ENCODE data around the gene IRF6.

Gene IRF6

DNA sequence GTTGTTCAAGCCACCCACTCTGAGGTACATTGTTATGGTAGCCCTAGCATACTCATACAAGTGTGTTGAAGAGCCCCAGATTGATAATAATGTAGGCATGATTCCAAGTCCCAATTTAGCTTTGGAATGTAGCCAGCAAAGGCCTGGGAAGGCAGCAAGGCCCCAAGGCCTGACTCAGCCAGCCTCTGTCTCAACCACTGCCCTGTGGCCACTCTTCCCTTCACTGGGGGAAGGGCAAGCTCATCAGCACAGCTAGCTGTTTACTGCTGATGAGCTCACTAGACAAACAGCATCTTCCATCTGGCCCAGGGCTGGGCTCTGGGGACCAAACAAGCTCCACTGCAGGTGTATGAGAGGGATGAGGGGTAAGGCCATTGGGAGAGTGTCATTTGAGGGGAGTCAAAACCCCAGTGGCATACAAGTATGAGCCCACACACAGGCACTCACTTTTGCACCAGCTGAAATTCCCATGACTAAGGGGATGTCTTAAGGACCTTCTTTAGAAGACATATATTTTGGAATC lies 2.2 kb upstream of the IRF6 start:
- ChIA-PET CTCF (interaction anchor here (0.9 to 12.6 kb wide), 4 partner anchors 8 to 54 kb away, joined by 3 to 190 read pairs (median 4); partner anchors contain the start of gene UTP25), POLR2A (no interaction called here)
- no peak for DNase-seq (ENCODE audit: extremely low spot score)
- TF ChIP-seq, protein P1, sequence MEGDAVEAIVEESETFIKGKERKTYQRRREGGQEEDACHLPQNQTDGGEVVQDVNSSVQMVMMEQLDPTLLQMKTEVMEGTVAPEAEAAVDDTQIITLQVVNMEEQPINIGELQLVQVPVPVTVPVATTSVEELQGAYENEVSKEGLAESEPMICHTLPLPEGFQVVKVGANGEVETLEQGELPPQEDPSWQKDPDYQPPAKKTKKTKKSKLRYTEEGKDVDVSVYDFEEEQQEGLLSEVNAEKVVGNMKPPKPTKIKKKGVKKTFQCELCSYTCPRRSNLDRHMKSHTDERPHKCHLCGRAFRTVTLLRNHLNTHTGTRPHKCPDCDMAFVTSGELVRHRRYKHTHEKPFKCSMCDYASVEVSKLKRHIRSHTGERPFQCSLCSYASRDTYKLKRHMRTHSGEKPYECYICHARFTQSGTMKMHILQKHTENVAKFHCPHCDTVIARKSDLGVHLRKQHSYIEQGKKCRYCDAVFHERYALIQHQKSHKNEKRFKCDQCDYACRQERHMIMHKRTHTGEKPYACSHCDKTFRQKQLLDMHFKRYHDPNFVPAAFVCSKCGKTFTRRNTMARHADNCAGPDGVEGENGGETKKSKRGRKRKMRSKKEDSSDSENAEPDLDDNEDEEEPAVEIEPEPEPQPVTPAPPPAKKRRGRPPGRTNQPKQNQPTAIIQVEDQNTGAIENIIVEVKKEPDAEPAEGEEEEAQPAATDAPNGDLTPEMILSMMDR (IDR thresholded peaks at IDR 0.05; ENCODE audit: control extremely low read depth, extremely low read depth, low read depth, missing control alignments): no peak

GRCh38 chr1:209807509-209807908 lies 1.6 kb upstream of the IRF6 start:
- CTCF ChIA-PET: interaction anchor here (0.7 to 12.6 kb wide), 4 partner anchors 17 to 54 kb away, joined by 3 to 190 read pairs (median 3); partner anchors contain the start of gene UTP25
- TF ChIP-seq, protein P1 (IDR thresholded peaks at IDR 0.05; ENCODE audit: control extremely low read depth, extremely low read depth, low read depth, missing control alignments): no peak
- no peak for DNase-seq (ENCODE audit: extremely low spot score)
- POLR2A ChIA-PET: no interaction called here

DNA sequence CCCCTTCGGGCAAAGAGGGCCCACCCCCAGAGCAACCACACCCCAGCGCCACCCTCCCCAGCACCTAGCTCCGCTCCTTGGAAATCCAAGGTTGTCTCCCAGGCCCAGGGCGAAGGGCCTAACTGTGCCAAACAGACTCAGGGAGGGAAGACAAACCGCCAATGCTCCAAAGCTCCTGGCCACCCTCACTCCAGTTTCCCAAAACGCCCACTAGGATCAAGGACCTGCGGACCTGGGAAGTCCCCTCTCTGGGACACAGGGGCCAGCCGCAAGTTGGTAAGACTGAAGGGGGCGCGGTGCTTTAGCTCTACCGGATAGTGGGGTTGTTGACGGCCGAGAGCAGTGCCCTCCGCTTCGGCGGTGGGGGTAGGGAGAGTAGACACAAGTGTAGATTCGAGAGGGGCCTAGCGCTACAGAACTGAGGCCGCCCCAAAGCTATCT lies 581 bp downstream of the IRF6 start:
- TF ChIP-seq, protein P1 (IDR thresholded peaks at IDR 0.05; ENCODE audit: control extremely low read depth, extremely low read depth, low read depth, missing control alignments): no peak
- no peak for DNase-seq (ENCODE audit: extremely low spot score)
- ChIA-PET POLR2A (no interaction called here), CTCF (interaction anchor here (1.9 to 12.6 kb wide), 2 partner anchors 10 to 19 kb away, joined by 6 to 190 read pairs; partner anchors contain the start of gene UTP25)

GRCh38 chr1:209803568-209803967 lies 2.4 kb downstream of the IRF6 start:
- POLR2A ChIA-PET: no interaction called here
- CTCF ChIA-PET: no interaction called here
- TF ChIP-seq, protein P1 (IDR thresholded peaks at IDR 0.05; ENCODE audit: control extremely low read depth, extremely low read depth, low read depth, missing control alignments): no peak
- no peak for DNase-seq (ENCODE audit: extremely low spot score)

DNA sequence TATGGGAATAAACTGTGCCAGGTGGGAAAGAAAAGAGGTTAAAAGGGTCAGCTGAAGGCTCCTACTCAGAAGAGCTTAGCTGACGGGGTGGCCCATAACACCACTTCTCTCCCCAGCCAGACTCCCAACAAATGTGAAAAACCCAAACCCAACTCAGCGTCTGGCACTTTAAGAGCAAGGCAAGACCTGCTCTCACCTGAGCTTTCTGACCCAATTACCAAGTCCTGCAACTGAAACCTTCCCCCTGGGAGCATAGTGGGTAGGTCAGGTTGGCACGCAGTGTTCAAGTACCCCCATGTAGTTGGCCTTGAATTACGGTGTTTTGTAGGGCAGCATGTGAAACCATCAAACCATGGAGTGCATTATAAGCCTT lies 3.2 kb downstream of the IRF6 start:
- POLR2A ChIA-PET: no interaction called here
- DNase-seq (ENCODE audit: extremely low spot score): no peak
- TF ChIP-seq, protein P1 (IDR thresholded peaks at IDR 0.05; ENCODE audit: control extremely low read depth, extremely low read depth, low read depth, missing control alignments): no peak
- CTCF ChIA-PET: interaction anchor here (2.3 to 4.5 kb wide), 2 partner anchors 11 to 20 kb away, joined by 11 to 16 read pairs; no protein-coding TSS in a partner anchor

- TF ChIP-seq, protein P1 (IDR thresholded peaks at IDR 0.05; ENCODE audit: control extremely low read depth, extremely low read depth, low read depth, missing control alignments): no peak
- CTCF ChIA-PET: interaction anchor here (2.3 to 4.5 kb wide), 2 partner anchors 12 to 21 kb away, joined by 11 to 16 read pairs; no protein-coding TSS in a partner anchor
- DNase-seq (ENCODE audit: extremely low spot score): no peak
- POLR2A ChIA-PET: no interaction called here
Observed at GRCh38 chr1:209802117-209802779, 3.7 kb downstream of the IRF6 start.

Data from GM10248 (cell line).